Measurements from ENCODE around the gene ST3GAL3. TPM values are rescaled to one million over a fixed set of nuclear protein-coding genes. Genes with fewer than 3 reads are reported as not detected.

The ST3GAL3 gene
- total and polyA plus RNA-seq, 3 donors from 2014 or later: 42.9 to 62.0 (median 50.7) TPM

- TF ChIP-seq CTCF (IDR thresholded peaks at IDR 0.05): no peak
- no peak for TF ChIP-seq POLR2A (IDR thresholded peaks at IDR 0.05)
- WGBS, 2 donors: 89 to 93% methylated on average over 3 of the region's 3 CpGs
- intact Hi-C loops (cut with DNase I; ENCODE audit: low total_unique reads): no loop called here
Measured at GRCh38 chr1:43870306-43870705, 163.0 kb downstream of the ST3GAL3 start.

GRCh38 chr1:43871181-43871910 is 164.0 kb downstream of the ST3GAL3 start:
- Histone ChIP-seq H3K36me3 (ENCODE audit: low read depth, missing control alignments) (no peaks in the 10 kb centered on the region), H3K9me3 (no peaks in the 10 kb centered on the region), H3K27ac (no peak overlapping the region), H3K4me1 (peaks cover 12% of the 10 kb centered on the region), H3K27me3 (no peaks in the 10 kb centered on the region), H3K4me3 (no peak overlapping the region)
- intact Hi-C loops (cut with DNase I; ENCODE audit: low total_unique reads): no loop called here
- DNase-seq: no peak
- 75 to 97% methylated on average over 3 of the region's 3 CpGs for WGBS, 2 donors
- TF ChIP-seq CTCF (IDR thresholded peaks at IDR 0.05) (no peak), POLR2A (IDR thresholded peaks at IDR 0.05) (no peak)

More at GRCh38 chr1:43870306-43870705, 163.0 kb downstream of the ST3GAL3 start:
- Histone ChIP-seq H3K36me3 (ENCODE audit: low read depth, missing control alignments) (no peaks in the 10 kb centered on the region), H3K27ac (no peak overlapping the region), H3K9me3 (no peaks in the 10 kb centered on the region), H3K4me1 (peaks cover 17% of the 10 kb centered on the region), H3K27me3 (no peaks in the 10 kb centered on the region), H3K4me3 (no peak overlapping the region)
- no peak for DNase-seq

GRCh38 chr1:43872280-43872679 is 164.9 kb downstream of the ST3GAL3 start:
- Histone ChIP-seq H3K9me3 (no peaks in the 10 kb centered on the region), H3K27me3 (no peaks in the 10 kb centered on the region), H3K27ac (no peak overlapping the region), H3K4me1 (peaks cover 12% of the 10 kb centered on the region), H3K4me3 (no peak overlapping the region), H3K36me3 (ENCODE audit: low read depth, missing control alignments) (no peaks in the 10 kb centered on the region)
- TF ChIP-seq CTCF (IDR thresholded peaks at IDR 0.05): no peak
- no peak for TF ChIP-seq POLR2A (IDR thresholded peaks at IDR 0.05)
- no peak for DNase-seq
- intact Hi-C loops (cut with DNase I; ENCODE audit: low total_unique reads): no loop called here
- WGBS, 2 donors: 88 to 90% methylated on average over 4 to 5 of the region's 5 CpGs

GRCh38 chr1:43873851-43874250 is 166.5 kb downstream of the ST3GAL3 start:
- TF ChIP-seq POLR2A (IDR thresholded peaks at IDR 0.05) (no peak), CTCF (IDR thresholded peaks at IDR 0.05) (no peak)
- Histone ChIP-seq H3K9me3 (no peaks in the 10 kb centered on the region), H3K27me3 (no peaks in the 10 kb centered on the region), H3K27ac (no peak overlapping the region), H3K4me1 (peaks cover 2% of the 10 kb centered on the region), H3K36me3 (ENCODE audit: low read depth, missing control alignments) (no peaks in the 10 kb centered on the region), H3K4me3 (no peak overlapping the region)
- no peak for DNase-seq
- intact Hi-C loops (cut with DNase I; ENCODE audit: low total_unique reads): no loop called here

- Histone ChIP-seq H3K4me1 (no peaks in the 10 kb centered on the region), H3K27ac (no peak overlapping the region), H3K4me3 (no peak overlapping the region), H3K27me3 (no peaks in the 10 kb centered on the region), H3K36me3 (ENCODE audit: low read depth, missing control alignments) (no peaks in the 10 kb centered on the region), H3K9me3 (no peaks in the 10 kb centered on the region)
- WGBS, 2 donors: 94 to 96% methylated on average over 3 of the region's 3 CpGs
- DNase-seq: no peak
- no peak for TF ChIP-seq CTCF (IDR thresholded peaks at IDR 0.05)
- no peak for TF ChIP-seq POLR2A (IDR thresholded peaks at IDR 0.05)
- intact Hi-C loops (cut with DNase I; ENCODE audit: low total_unique reads): no loop called here
Measured at GRCh38 chr1:43874716-43875115, 167.4 kb downstream of the ST3GAL3 start.

Measured in testis (tissue), 3 donors.